ENCODE results near the gene NUAK2. TPM values are rescaled to one million over a fixed set of nuclear protein-coding genes. Genes with fewer than 3 reads are reported as not detected.

NUAK2 gene
- total RNA-seq, 1 donor from 2014 or later = 13.5 TPM

DNA sequence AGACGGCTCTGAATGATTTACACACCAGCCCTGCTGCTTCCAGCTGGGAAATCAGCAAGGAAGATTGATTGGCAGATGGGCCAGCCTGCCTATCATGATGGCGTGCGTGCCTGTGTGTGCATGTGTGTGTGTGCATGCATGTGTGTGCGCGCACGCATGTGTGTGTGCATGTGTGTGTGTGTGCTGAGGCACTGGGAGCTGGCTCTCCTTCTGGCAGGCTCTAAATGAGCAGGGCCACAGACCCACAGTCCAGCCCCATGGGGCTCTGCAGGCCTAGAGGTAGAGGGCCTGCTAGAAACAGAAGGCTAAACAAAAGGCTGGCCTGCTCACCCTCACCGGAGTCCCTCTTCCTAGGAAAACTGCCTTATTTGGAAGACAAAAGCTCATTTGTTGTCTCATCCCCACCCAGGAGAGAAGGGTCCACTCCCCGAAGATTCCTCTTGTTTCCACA lies 29.2 kb upstream of the NUAK2 start:
- no peak overlapping the region for H3K27ac Mint-ChIP-seq
- no peak for TF ChIP-seq CTCF (conservative IDR thresholded peaks at IDR 0.05)
- peaks cover 29% of the 10 kb centered on the region for H3K27me3 Mint-ChIP-seq
- H3K4me3 Mint-ChIP-seq = no peak overlapping the region
- no peaks in the 10 kb centered on the region for H3K36me3 Mint-ChIP-seq
- DNase-seq (ENCODE audit: extremely low spot score, unreplicated experiment) = no peak
- H3K9me3 Mint-ChIP-seq = no peaks in the 10 kb centered on the region
- peaks cover 44% of the 10 kb centered on the region for H3K4me1 Mint-ChIP-seq (ENCODE audit: unreplicated experiment)

GRCh38 chr1:205350124-205350523 lies 28.6 kb upstream of the NUAK2 start:
- TF ChIP-seq CTCF (conservative IDR thresholded peaks at IDR 0.05) = no peak
- H3K4me1 Mint-ChIP-seq (ENCODE audit: unreplicated experiment) = peaks cover 40% of the 10 kb centered on the region
- no peaks in the 10 kb centered on the region for H3K36me3 Mint-ChIP-seq
- H3K9me3 Mint-ChIP-seq = no peaks in the 10 kb centered on the region
- DNase-seq (ENCODE audit: extremely low spot score, unreplicated experiment) = no peak
- H3K27me3 Mint-ChIP-seq = peaks cover 35% of the 10 kb centered on the region
- H3K27ac Mint-ChIP-seq = no peak overlapping the region
- H3K4me3 Mint-ChIP-seq = no peak overlapping the region

- Mint-ChIP-seq H3K27me3 (peaks cover 46% of the 10 kb centered on the region), H3K4me1 (ENCODE audit: unreplicated experiment) (peaks cover 41% of the 10 kb centered on the region), H3K36me3 (no peaks in the 10 kb centered on the region), H3K4me3 (no peak overlapping the region), H3K9me3 (no peaks in the 10 kb centered on the region), H3K27ac (no peak overlapping the region)
- no peak for DNase-seq (ENCODE audit: extremely low spot score, unreplicated experiment)
- TF ChIP-seq CTCF (conservative IDR thresholded peaks at IDR 0.05) = no peak
These were observed 27.3 kb upstream of the NUAK2 start for GRCh38 chr1:205348554-205349487.

DNA sequence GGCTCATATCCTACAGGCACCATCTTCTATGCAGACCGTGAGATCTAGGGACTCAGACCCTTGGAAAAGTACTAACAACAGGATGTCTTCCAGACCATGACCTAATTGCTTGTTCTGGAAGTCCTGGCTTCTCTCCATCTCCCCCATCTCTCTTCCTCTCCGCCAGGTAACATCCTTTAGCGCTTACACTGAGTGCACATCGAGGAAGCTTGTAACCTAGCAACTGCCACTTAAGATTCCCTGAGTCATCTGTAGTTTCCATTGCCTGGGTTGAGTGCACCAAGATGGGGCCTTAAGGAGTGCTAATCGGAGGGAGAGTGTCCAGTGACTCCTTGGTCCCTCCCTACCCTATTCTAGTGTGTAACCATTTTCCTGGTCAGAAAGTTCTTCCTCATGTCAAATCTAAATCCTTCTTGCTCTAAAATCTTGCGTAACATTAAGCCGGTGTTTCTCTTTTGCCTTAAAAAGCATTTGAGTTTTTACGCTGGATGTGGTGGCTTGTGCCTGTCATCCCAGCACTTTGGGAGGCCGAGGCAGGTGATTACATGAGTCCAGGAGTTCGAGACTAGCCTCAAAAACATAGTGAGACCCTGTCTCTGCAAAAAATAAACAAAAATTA lies 25.5 kb upstream of the NUAK2 start:
- Mint-ChIP-seq H3K4me3 (no peak overlapping the region), H3K4me1 (ENCODE audit: unreplicated experiment) (peaks cover 31% of the 10 kb centered on the region), H3K36me3 (no peaks in the 10 kb centered on the region), H3K27me3 (peaks cover 58% of the 10 kb centered on the region), H3K9me3 (no peaks in the 10 kb centered on the region), H3K27ac (no peak overlapping the region)
- no peak for TF ChIP-seq CTCF (conservative IDR thresholded peaks at IDR 0.05)
- DNase-seq (ENCODE audit: extremely low spot score, unreplicated experiment) = no peak

GRCh38 chr1:205345761-205346160 lies 24.2 kb upstream of the NUAK2 start:
- no peak for DNase-seq (ENCODE audit: extremely low spot score, unreplicated experiment)
- peaks cover 70% of the 10 kb centered on the region for H3K27me3 Mint-ChIP-seq
- no peaks in the 10 kb centered on the region for H3K36me3 Mint-ChIP-seq
- peaks cover 25% of the 10 kb centered on the region for H3K4me1 Mint-ChIP-seq (ENCODE audit: unreplicated experiment)
- no peaks in the 10 kb centered on the region for H3K9me3 Mint-ChIP-seq
- H3K4me3 Mint-ChIP-seq = no peak overlapping the region
- TF ChIP-seq CTCF (conservative IDR thresholded peaks at IDR 0.05) = no peak
- H3K27ac Mint-ChIP-seq = no peak overlapping the region

All from type B pancreatic cell (in vitro differentiated cells).